Loucy (cell line): ENCODE results near the gene WNT3.

Source experiments
- H2AFZ ChIP-seq: fragments of 200-600 bp; sonication (generic); 2 replicates; pipeline ENCODE4 v1.6.0; 2016; ENCODE audit warnings: antibody characterized with exemption, mild to moderate bottlenecking, low read length, moderate library complexity
- H3F3A ChIP-seq: fragments of 200-600 bp; 2 replicates; pipeline ENCODE4 v1.6.0; 2016; ENCODE audit warnings: antibody characterized with exemption, low read depth, mild to moderate bottlenecking
- H3K27me3 ChIP-seq: fragments of 200-600 bp; sonication (generic); 2 replicates; pipeline ENCODE4 v1.6.1; 2014; ENCODE audit warnings: low read length, mild to moderate bottlenecking; ENCODE audit not compliant: insufficient read depth, poor library complexity, severe bottlenecking
- H3K36me3 ChIP-seq: fragments of 200-600 bp; sonication (generic); 2 replicates; pipeline ENCODE4 v1.6.1; 2016; ENCODE audit warnings: low read length; ENCODE audit not compliant: insufficient read depth
- H3K4me1 ChIP-seq: fragments of 200-600 bp; sonication (generic); 2 replicates; pipeline ENCODE4 v1.5.1; 2014; ENCODE audit warnings: low read length, mild to moderate bottlenecking; ENCODE audit not compliant: insufficient read depth, poor library complexity, severe bottlenecking
- H3K4me2 ChIP-seq: fragments of 200-600 bp; sonication (generic); 2 replicates; pipeline ENCODE4 v1.6.0; 2014; ENCODE audit warnings: antibody characterized with exemption, low read length, low read depth, mild to moderate bottlenecking; ENCODE audit not compliant: poor library complexity, severe bottlenecking
- H3K4me3 ChIP-seq: fragments of 200-600 bp; sonication (generic); 2 replicates; pipeline ENCODE4 v1.5.1; 2014; ENCODE audit warnings: low read length, mild to moderate bottlenecking, mixed read lengths; ENCODE audit not compliant: poor library complexity, severe bottlenecking
- H3K79me2 ChIP-seq: fragments of 200-600 bp; sonication (generic); 2 replicates; pipeline ENCODE4 v1.6.1; 2014; ENCODE audit warnings: low read length; ENCODE audit not compliant: insufficient read depth
- H3K9ac ChIP-seq: fragments of 200-600 bp; sonication (generic); 2 replicates; pipeline ENCODE4 v1.6.0; 2014; ENCODE audit warnings: mild to moderate bottlenecking, low read depth, low read length, moderate library complexity; ENCODE audit not compliant: poor library complexity, severe bottlenecking
- H3K9me2 ChIP-seq: fragments of 200-600 bp; sonication (generic); replicated peaks from 2 replicates; pipeline ENCODE4 v1.6.1; 2016; ENCODE audit warnings: low read depth, low read length, mixed read lengths
- H3K9me3 ChIP-seq: fragments of 200-600 bp; sonication (generic); 2 replicates; pipeline ENCODE4 v1.6.1; 2014; ENCODE audit warnings: mild to moderate bottlenecking, antibody characterized with exemption, low read length, low read depth; ENCODE audit not compliant: insufficient read depth
- H4K20me1 ChIP-seq: fragments of 200-600 bp; sonication (generic); 2 replicates; pipeline ENCODE4 v1.6.0; 2014; ENCODE audit warnings: antibody characterized with exemption, low read length, mild to moderate bottlenecking; ENCODE audit not compliant: insufficient read depth, poor library complexity, severe bottlenecking
- EZH2phosphoT487 ChIP-seq: fragments of 200-600 bp; IDR thresholded peaks from 2 replicates; pipeline ENCODE4 v1.6.1; 2018; ENCODE audit warnings: antibody characterized with exemption, mild to moderate bottlenecking, moderate library complexity, borderline replicate concordance
- TF ChIP-seq, protein P1 (sequence below): fragments of 200-600 bp; sonication (generic); conservative IDR thresholded peaks from 2 replicates; pipeline ENCODE4 v1.5.1; 2014; ENCODE audit warnings: mild to moderate bottlenecking, antibody characterized with exemption, low read length

Gene WNT3

GRCh38 chr17:46813920-46814319 lies 4.6 kb downstream of the WNT3 start:
- Histone ChIP-seq H2AFZ (no peak overlapping the region), H3K9ac (no peak overlapping the region), H3K27me3 (no peaks in the 10 kb centered on the region), H3K9me3 (no peaks in the 10 kb centered on the region), H3K9me2 (no peaks in the 10 kb centered on the region), H4K20me1 (no peaks in the 10 kb centered on the region), H3K79me2 (no peaks in the 10 kb centered on the region), H3K4me1 (no peaks in the 10 kb centered on the region), H3K4me3 (no peak overlapping the region), H3F3A (no peaks in the 10 kb centered on the region), H3K36me3 (no peaks in the 10 kb centered on the region), H3K4me2 (no peak overlapping the region)
- TF ChIP-seq EZH2phosphoT487, result no peak
- TF ChIP-seq, protein P1, sequence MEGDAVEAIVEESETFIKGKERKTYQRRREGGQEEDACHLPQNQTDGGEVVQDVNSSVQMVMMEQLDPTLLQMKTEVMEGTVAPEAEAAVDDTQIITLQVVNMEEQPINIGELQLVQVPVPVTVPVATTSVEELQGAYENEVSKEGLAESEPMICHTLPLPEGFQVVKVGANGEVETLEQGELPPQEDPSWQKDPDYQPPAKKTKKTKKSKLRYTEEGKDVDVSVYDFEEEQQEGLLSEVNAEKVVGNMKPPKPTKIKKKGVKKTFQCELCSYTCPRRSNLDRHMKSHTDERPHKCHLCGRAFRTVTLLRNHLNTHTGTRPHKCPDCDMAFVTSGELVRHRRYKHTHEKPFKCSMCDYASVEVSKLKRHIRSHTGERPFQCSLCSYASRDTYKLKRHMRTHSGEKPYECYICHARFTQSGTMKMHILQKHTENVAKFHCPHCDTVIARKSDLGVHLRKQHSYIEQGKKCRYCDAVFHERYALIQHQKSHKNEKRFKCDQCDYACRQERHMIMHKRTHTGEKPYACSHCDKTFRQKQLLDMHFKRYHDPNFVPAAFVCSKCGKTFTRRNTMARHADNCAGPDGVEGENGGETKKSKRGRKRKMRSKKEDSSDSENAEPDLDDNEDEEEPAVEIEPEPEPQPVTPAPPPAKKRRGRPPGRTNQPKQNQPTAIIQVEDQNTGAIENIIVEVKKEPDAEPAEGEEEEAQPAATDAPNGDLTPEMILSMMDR, result no peak

DNA sequence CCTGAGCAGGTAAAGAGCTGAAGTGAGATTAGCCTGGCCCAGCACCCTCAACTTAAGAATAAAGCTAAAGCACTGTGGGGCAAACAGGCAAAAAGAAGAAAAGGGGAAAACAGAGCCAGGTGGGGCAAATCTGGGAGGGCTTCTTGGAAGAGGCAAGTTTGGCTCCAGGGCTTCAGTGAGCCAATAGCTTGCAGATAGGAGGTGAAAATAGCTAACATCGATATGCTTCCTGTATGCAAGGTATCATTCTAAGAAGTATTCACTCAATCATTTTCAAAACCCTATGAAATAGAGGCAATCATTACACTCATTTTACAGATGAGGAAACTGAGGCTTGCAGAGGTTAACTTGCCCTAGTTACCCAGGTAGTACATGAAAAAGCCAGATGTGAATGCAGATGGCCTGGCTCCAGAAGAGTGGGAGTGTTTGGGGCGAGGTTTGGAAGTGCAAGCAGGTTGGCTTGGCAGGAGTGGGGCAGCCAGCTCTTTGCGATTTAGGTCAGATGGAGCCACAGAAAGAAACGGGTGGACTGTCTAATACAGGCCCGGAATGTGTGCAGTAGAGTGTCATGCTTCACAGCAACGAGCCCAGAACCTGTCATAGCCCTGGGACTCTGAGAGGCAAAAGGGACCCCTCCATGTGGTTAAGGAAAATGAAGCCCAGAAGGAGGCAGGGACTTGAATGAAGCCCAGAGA lies 5.7 kb downstream of the WNT3 start:
- H3F3A ChIP-seq, result no peaks in the 10 kb centered on the region
- H3K79me2 ChIP-seq, result no peaks in the 10 kb centered on the region
- H3K9ac ChIP-seq, result no peak overlapping the region
- H3K4me2 ChIP-seq, result no peak overlapping the region
- no peak for TF ChIP-seq EZH2phosphoT487
- TF ChIP-seq, protein P1, result no peak
- H3K4me3 ChIP-seq, result no peak overlapping the region
- no peaks in the 10 kb centered on the region for H3K36me3 ChIP-seq
- no peaks in the 10 kb centered on the region for H3K27me3 ChIP-seq
- H4K20me1 ChIP-seq, result no peaks in the 10 kb centered on the region
- no peaks in the 10 kb centered on the region for H3K9me2 ChIP-seq
- no peak overlapping the region for H2AFZ ChIP-seq
- H3K4me1 ChIP-seq, result no peaks in the 10 kb centered on the region
- no peaks in the 10 kb centered on the region for H3K9me3 ChIP-seq

GRCh38 chr17:46811978-46812583 lies 6.4 kb downstream of the WNT3 start:
- Histone ChIP-seq H3K9me2 (no peaks in the 10 kb centered on the region), H3K4me2 (no peak overlapping the region), H3K36me3 (no peaks in the 10 kb centered on the region), H4K20me1 (no peaks in the 10 kb centered on the region), H2AFZ (no peak overlapping the region), H3K4me1 (no peaks in the 10 kb centered on the region), H3K4me3 (no peak overlapping the region), H3K9me3 (no peaks in the 10 kb centered on the region), H3K9ac (no peak overlapping the region), H3K27me3 (no peaks in the 10 kb centered on the region), H3F3A (no peaks in the 10 kb centered on the region), H3K79me2 (no peaks in the 10 kb centered on the region)
- TF ChIP-seq, protein P1, result no peak
- no peak for TF ChIP-seq EZH2phosphoT487
